SK-N-MC (cell line): ENCODE results near the gene SLC35B1.

Source experiments
- EZH2 ChIP-seq: fragments of 200-600 bp; sonication (generic); IDR thresholded peaks from one replicate; pipeline ENCODE4 v1.6.1; 2017; ENCODE audit warnings: antibody characterized with exemption
- POLR2AphosphoS5 ChIP-seq: IDR thresholded peaks from 2 replicates; pipeline ENCODE4 v1.6.1; 2012; ENCODE audit warnings: mild to moderate bottlenecking, low read depth, low read length, borderline replicate concordance

DNA sequence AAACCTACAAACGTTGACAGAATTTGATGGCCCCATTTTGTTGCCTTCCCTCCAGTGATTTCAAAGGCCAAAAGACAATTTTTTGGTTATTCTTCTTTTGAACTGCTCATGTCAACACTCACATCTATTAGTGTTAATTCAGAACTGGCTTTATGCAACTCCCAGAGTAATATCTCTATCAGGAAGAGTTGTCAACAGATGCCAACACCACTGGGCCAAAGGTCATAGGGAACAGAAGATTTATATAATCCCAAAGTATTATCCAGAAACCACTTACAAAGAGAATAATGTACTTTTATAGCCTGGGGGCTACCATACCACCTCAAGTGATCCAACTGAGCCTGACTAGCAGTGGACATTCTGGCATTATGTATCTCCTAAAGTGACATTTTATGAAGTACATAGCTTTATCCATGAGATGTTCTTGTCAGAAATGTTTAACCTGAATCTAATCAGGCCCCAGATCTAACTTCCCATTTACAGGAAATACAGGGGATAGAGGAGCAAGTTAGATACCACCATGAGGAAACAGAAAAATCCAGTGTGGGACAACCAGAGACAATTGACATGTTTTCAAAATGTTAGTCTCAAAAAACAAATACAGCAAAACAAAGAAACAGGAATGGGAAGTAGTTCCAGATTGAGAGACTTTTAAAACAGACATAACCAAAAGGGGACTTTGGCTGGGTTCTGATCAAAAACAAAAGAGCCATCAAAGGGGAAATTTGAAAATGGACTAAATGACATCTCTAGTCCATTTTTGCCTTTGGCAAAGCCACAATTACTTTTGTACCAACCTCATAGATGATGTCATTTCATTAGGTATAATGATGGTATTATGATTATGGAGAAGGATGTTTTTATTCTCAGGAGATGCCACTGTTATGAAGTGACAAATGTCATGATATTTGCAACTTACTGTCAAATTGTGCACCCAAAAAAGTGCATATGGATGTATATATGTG is 37.7 kb upstream of the SLC35B1 start:
- TF ChIP-seq POLR2AphosphoS5 (no peak), EZH2 (no peak)
